GM21360 (cell line): Measurements from ENCODE around the gene DOCK4.
"Not testable (repeated sequence)": the region's sequence is repeated elsewhere in the genome, so short reads cannot be mapped to it uniquely, and the experiment has no call there.

Experiments used
- ATAC-seq: cut with Tn5 transposase; IDR thresholded peaks from one replicate; pipeline ENCODE4 v1.9.1; 2021; ENCODE audit warnings: mild to moderate bottlenecking, moderate library complexity; ENCODE audit not compliant: unreplicated experiment

The DOCK4 gene

DNA sequence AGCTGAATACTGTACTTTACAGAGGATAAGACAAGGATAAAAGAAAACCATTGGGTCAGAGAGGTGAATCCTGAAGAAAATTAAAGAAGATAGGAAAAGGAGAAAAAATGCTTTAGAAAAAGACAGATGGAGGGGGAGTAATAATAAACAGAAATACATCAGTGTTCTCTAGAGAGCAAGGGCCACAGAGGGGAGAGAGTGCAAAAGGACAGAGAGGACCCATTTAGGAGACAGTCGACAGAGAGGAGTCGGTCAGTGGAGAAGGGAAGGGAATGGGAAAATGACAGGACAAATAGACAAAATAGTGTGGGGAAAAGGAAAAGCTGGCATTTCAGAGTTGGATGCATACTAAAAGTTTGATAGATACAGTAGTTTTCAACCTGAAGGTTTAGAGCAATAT lies 287.0 kb downstream of the DOCK4 start:
- ATAC-seq, result no peak

DNA sequence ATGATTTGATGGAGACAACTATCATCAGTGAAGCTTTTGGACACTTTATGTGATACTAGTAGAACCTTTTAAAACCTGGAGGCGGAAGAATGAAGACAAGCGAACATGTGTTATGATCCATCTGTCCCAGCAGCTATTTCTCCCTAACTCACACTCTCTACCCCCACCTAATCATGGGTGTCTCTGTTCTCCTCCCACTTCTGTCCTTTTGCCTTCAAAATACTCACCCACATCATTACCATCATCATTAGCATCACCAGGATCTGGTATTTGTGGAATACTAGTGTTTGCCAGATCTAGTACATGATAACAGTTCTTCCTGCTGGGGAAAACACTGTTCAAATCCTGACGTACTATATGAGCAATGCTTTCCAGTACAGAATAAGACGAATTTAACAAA lies 287.7 kb downstream of the DOCK4 start:
- ATAC-seq, result no peak

DNA sequence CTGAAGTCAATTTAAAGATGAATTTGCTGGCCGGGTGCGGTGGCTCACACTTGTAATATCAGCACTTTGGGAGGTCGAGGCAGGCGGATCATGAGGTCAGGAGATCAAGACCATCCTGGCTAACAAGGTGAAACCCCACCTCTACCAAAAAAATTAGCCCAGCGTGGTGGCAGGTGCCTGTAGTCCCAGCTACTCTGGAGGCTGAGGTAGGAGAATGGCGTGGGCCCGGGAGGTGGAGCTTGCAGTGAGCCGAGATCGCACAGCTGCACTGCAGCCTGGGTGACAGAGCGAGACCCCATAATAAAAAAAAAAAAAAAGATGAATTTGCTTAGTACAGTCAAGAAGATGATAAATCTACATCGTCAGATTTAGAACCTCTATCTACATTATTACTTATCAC lies 288.8 kb downstream of the DOCK4 start:
- not testable (repeated sequence) for ATAC-seq

DNA sequence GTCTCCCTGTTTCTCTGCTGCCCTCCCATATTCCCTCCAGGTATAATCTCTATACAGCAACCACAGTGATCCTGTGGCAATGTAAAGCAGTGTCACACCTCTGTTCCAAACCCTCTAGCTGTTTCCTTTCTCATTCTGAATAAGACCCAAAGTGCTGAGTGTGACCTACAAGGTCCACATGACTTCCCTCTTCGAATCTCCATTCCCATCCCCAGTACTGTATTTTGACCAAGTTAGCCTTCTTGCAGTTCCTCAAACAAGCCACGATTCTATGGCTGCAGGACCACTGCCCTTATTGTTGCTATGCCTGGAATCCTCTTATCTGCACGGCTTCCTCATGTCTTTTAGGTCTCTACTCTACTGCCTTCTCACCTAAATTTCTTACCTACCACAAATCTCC lies 291.9 kb downstream of the DOCK4 start:
- ATAC-seq, result no peak

DNA sequence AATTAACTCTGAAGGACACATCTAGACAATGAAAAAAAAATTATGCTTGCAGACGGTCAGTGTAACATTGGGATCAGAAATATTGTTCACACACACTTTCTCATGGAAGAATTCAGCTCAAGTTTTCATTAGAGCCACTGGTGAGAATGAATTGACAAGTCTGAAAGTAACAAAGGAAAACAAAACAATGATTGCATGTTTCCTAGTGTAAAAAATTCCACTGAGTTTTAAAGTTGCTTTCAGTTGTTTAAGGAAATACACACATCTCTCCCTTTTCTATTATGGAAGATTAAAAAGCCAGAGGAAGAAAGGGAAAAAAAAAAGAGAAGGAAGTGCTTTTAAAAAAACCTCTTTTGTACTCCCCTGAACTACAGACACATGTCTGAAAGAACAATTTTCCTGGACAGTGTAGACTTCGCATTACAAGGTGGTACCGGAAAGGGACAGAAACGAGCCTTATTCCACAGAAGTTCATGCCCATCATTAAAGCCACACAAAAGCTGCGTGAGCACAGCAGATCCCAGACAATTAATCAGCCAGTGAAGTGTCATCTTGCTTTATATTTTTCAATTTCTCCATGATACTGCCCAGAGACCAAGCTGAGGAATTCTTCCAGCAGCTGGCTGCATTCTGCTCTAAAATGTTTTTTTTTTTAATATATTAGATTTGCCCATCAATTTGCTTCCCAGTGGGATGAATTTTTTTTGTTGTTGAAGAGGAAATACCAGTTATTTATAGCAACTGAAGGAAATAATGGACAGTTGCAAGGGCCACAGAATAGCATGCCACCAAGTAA lies 294.8 kb downstream of the DOCK4 start:
- no peak for ATAC-seq

DNA sequence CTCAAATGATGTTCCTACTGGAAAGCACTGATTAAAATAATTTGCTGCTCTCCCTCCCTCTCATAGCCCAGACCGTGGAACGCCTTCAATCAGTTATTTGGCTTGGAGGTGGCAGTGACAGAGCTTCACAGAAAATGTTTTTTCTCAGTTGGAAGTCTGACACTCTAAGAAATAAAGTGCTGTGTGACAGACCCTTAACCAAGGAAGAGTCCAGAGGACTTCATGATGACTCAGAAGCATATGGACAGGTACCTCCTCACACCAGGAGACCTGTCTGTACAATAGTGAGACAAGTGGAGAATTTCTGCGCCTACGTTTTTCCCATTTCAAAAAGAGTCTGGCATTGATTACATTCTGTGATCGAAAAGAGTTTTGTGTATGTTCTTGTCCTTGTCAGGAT lies 295.5 kb downstream of the DOCK4 start:
- ATAC-seq, result no peak

DNA sequence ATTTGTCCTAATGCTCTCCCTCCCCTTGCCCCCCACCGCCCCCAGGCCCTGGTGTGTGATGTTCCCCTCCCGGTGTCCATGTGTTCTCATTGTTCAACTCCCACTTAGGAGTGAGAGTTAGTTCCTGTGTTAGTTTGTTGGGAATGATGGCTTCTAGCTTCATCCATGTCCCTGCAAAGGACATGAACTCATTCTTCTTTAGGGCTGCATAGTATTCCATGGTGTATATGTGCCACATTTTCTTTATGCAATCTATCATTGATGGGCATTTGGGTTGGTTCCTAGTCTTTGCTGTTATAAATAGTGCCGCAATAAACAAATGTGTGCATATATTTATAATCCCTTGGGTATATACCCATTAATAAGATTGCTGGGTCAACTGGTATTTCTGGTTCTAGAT lies 297.5 kb downstream of the DOCK4 start:
- ATAC-seq, result not testable (repeated sequence)

DNA sequence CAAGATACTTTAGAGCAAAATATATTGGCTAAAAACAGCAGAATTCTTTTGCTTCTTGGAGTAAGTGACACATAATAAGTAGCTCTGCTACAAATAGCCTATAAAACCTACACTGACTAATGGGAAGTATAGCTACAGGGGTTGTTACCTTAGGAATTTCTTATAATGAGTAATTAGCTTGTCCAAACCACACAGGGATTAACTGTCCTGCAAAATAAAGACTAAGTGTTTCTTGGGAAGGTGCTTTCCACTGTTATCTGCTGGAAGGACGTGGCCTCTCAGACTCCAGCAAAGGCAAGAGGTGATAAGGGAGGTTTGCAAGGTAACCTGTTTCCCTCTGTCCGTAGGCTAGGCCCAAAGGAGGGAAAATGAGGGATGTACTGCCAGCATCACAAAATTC lies 302.4 kb downstream of the DOCK4 start:
- ATAC-seq, result no peak

DNA sequence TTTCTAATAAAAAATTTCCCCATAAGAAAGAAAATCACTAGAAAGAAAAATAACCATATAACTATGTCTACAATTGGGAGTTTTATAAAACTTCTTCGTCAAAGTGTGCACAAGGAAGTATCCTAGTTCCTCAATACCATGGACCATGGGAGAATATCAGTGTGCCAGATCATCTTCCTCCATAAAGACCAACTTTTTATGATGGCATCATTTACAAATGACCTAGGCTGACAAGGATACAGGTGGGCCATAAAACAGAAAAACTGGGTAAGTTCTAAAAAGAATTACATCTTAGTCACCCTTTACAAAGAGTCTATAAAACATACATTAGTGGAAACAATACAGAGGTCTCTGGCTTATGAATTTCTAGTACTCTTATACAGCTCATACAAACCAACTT lies 303.2 kb downstream of the DOCK4 start:
- no peak for ATAC-seq

DNA sequence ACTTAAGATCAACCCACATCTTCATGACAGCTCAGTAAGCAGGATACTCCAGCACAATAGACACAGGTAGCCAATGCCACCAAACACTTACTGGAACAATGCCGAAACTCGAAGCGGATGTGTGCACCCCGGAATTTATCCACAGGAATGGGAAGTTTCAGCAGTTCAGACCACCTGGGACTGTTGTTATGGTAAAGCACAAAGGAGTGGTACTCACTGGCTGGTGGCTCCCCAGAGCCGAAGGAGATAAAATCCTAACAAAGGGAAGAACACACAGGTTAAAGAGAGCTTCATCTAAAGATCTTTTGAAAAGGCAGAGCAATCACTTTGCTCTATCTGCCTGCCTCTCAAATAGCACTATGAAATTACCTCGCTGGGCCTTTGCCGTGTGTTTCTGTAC lies 305.9 kb downstream of the DOCK4 start:
- ATAC-seq, result no peak

DNA sequence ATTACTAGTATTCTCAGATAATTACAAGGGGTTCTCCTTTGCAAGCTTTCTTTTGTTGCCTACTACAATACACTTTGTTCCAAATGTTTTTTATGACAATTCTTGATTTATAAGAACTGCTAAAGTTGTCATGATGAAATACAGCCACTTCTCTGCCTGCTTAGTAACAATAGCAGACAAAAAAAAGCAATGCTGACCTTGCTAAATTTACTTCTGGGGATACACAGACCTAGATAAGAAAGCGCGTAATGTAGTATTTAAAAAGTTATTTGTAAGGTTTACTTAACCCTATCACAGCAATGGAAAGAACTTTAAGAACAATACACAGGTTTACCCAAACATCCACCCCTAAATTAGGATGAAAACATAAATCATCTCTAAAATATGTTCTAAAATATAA lies 311.1 kb downstream of the DOCK4 start:
- no peak for ATAC-seq

DNA sequence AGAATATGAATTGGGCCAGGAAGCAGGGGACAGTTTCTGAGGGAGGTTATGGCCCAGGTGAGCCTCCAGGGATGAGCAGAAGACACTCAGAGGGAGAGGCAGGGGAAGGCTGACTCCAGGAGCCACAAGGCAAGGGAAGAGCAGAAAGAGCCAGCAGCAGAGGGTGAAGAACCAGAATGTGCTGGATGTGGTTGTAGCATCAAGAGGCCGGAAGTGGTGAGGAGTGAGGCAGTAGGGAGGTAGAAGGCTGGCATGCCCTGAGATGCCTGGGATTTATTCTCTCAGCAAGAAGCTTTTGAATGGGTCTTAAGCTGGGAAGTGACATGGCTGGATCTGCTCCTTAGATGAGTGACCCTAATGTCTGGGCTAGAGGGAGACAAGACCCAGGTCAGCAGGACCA lies 311.7 kb downstream of the DOCK4 start:
- no peak for ATAC-seq

DNA sequence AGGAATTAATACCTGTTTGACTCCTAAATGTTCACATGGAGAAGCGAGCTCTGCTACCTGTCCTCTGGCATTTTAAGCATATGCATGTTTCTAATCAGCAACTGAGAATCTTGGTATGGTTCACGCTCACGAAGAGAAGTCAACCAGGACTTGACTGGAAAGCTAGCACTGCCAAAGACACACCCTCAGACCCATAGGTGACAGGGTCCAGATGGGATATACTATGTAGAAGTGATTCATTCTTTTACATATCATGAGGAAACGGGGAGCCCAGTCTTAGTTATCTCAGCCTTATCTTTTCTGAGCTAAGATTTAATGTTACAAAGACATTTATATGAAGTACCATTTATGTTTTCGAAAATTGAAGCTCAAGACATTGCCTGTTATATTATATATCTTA lies 313.0 kb downstream of the DOCK4 start:
- no peak for ATAC-seq

DNA sequence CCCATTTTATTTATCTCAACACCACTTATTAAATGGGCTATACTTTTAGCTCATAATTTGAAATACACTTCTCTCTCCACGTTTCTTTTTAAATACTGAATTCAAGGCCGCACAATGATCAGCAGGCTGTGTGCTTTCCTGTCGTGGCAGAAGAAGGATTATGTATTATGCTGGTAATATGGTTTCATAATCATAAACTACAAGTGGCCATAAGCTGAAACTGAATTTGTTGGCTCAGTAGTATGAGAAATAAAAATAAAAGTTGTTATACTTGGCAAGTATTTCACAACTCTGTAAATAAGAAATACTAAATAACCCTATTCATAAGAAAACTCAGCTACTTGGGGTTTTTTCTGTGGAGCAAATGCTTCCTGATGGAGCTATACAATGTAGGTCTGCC lies 313.6 kb downstream of the DOCK4 start:
- ATAC-seq, result no peak

DNA sequence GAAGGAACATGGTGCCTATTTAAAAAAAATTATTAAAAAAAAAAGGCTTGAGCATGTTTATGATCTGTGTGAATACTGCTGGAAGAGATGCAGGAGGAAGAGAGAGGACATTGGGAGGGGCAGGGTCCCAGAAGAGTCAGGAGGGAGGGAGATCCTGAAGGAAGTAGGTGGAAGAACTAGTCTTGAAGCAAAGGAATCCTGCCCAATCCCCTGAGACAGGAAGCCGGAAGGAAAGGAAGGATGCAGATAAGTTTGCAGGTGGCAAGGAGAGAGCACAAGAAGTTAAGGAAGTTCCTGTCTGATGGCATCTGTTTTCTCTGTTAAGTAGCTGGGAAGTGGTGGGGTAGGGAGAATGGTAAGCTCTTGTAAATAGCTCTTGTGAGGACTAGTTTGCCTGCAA lies 318.5 kb downstream of the DOCK4 start:
- no peak for ATAC-seq

DNA sequence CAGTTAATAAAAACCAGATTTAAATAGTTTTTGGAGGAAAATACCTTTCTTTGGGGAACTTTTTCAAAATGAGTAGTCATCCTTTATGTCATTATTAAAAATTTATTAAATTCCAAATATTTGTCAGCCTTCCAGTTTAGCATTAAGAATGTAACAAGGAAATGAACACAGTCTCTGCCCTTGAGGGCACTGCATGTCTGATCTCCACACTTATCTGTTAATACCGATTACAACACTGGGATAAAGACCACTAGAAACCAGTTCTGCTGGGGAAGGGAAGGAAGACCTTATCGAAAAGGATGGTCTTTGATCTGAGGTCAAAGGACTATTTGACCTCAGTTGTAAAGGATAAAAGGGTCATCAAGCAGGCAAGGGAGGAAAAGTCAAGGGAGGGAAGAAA lies 320.0 kb downstream of the DOCK4 start:
- ATAC-seq, result no peak

DNA sequence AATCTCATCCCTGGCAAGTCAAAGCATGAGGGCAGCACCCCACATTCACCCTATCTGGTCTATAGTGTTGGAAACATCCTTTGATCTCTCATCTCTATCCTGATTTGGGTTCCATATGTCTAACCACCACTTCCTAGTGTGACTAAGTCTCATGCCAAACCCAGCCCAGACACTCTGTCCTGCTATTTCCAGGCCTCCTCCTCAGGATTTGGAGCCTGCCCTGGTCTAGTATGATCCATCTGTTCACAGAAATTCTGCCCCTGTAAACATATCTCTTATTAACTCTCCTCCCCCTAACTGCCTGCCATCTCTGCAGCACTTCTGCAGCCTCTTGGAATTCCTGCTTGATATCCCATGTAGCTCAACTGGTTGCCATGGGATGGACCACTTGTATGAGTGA lies 323.0 kb downstream of the DOCK4 start:
- no peak for ATAC-seq

DNA sequence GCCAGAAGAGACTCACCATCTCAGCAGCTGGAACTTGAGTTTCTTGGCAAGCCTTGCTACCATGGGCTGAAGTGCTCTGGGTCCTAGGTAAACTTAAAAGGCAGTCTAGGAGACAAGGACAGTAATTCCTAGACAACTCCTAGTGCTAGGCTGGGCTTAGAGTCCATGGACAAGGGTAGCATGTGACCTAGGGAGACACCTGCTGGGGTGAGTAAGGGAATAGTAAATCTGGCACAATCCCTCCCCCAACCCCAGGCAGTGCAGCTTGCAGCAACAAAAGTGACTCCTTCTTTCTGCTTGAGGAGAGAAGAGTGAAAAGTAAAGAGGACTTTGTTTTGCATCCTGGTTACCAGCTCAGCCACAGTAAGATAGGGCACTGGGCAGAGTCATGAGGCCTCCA lies 327.4 kb downstream of the DOCK4 start:
- ATAC-seq, result no peak

DNA sequence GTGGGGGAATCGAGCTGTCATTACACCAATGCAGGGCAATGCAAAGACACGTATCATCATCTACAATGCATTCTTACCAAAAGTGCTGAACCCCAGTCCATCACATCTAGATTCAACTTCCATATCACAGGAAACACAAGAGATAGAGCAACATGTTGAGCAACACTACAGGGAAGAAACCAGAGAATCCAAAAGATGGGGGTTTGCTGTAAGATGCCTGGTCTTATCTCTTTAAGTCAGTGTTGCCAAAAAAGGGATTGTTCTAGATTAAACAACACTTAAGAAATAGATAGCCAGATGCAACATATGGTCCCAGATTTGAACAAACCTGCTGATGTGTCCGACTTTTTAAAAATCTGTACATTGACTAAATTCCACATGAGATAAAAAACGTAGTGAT lies 328.3 kb downstream of the DOCK4 start:
- no peak for ATAC-seq

DNA sequence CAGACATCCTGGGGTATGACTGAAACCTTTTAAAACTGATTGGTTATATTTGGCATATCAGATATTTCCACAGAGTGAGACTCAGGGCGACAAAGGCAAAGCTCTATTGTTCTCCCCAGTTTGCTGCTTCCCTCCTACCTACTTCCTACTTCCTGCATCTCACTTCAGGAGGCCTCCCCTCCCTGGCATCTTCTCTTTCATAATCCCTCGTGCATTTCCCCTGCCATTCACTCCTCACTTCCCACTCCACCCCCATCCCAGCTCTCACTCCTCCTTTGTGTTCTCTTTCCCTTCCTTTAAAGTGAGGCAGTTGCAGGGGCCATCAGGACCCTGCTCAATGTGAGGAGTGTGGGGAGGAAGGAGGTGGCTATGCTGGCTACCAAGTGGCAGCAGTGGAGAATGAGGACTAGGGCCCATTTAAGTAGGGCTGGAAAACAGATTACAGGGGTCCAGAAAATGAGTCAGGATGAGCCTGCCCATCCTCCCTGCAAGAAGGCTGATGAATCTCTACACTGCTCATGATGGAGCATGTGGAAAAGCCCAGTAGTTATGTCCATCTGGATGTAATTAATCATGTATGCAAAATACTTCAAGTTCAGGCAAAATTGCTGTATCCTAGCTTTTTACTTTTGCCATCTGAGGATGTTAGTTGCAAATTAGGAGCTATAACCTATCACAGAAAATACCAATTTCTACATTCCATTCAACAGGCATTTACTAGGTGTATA lies 332.1 kb downstream of the DOCK4 start:
- ATAC-seq, result no peak

DNA sequence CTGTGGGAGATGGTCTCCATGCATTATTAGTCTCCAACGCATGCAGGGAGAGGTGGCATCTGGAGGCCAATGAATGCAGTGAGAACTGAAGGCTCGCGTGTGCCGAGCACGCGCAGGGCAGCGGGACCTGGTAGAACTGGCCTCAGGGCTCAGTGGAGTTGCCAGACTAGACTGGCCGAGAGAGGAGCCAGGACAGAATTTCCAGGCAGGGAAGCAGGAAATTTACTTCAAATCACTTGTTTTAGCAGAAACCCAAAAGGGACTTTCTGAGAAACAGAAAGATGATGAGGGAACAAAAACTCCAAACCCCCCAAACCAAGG lies 332.9 kb downstream of the DOCK4 start:
- no peak for ATAC-seq

DNA sequence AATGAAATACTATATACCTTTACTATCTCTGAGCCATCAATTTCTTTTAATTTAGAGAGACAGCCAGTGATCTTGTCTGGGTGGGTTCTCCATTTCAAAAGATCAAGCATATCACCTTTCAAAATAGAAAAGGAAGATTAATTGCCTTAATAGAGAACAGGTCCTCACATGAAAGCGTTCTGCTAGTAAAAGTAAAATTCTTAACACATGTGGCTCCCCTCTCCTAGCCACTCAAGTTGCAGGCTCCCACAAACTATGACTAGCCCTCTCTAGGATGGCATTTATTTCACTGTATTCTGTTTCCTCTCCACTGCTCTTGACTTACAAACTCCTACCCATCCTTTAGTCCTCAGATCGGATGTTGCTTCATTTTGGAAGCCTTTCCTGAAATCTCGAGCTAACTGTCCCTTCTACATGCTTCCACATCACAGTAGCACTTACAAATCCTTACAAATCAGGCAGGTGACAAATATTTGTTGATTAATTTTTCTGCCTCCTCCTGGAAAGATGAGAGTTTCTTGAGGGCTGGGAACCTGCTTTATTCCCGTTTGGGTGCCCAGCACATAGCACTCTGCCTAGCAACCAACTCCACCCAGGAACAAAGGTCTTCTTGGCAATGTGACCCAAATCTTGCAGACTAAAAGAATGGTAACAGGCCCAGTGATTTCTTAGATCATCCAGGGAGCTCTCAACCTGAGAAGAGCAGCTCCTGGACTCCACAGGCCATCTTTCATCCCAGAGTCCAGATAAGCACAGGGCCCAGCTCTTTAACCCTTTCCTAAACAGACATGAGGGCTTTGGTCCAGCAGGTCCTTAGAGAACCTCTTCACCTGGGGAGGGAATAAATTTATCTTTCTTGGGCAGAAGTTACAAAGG lies 333.5 kb downstream of the DOCK4 start:
- ATAC-seq, result no peak
